PFSK-1 (cell line): ENCODE data around the gene TBRG4.

Experiments used
- FOXP2 ChIP-seq: optimal IDR thresholded peaks from 2 replicates; pipeline ENCODE3; 2011; ENCODE audit warnings: borderline replicate concordance, control low read depth, inconsistent platforms; ENCODE audit not compliant: insufficient read depth; ENCODE audit errors: extremely low read length, extremely low read depth
- POLR2AphosphoS5 ChIP-seq: IDR thresholded peaks from 2 replicates; pipeline ENCODE4 v1.6.1; 2012; ENCODE audit warnings: low read depth, mild to moderate bottlenecking, control low read depth, low read length, moderate library complexity
- REST ChIP-seq, 2 experiments: IDR thresholded peaks; 2 replicates each; pipeline versions ENCODE4 v1.6.1 to v1.8.0; 2011 to 2012; ENCODE audit warnings: low read depth in 2 of 2, low read length in 2 of 2, control low read depth in 1 of 2, inconsistent platforms in 1 of 2, mild to moderate bottlenecking in 1 of 2, moderate library complexity in 1 of 2; ENCODE audit not compliant: insufficient read depth in 1 of 2
- SIN3A ChIP-seq: IDR thresholded peaks from 2 replicates; pipeline ENCODE4 v1.6.1; 2012; ENCODE audit warnings: mild to moderate bottlenecking, low read length, moderate library complexity, borderline replicate concordance; ENCODE audit not compliant: insufficient read depth
- TAF1 ChIP-seq: IDR thresholded peaks from 2 replicates; pipeline ENCODE4 v1.6.1; 2012; ENCODE audit warnings: low read length, control low read depth, borderline replicate concordance; ENCODE audit not compliant: insufficient read depth

TBRG4 gene

GRCh38 chr7:45157653-45158401, 46.3 kb upstream of the TBRG4 start, which contains the start of gene RAMP3:
Gene RAMP3 (plus strand): TSS chr7:45157791. CDS start chr7:45157829, 38 bp downstream.
- TF ChIP-seq REST (IDR thresholded peaks at IDR 0.05; ENCODE audit: insufficient read depth in 1 of 2, low read depth in 2 of 2, low read length in 2 of 2) (no peak), SIN3A (no peak), POLR2AphosphoS5 (no peak), TAF1 (no peak), FOXP2 (no peak)

GRCh38 chr7:45157286-45157652, 45.8 kb upstream of the TBRG4 start:
- TF ChIP-seq POLR2AphosphoS5 (no peak), SIN3A (no peak), REST (IDR thresholded peaks at IDR 0.05; ENCODE audit: insufficient read depth in 1 of 2, low read depth in 2 of 2, low read length in 2 of 2) (no peak), TAF1 (no peak), FOXP2 (no peak)

- TF ChIP-seq POLR2AphosphoS5 (no peak), REST (IDR thresholded peaks at IDR 0.05; ENCODE audit: insufficient read depth in 1 of 2, low read depth in 2 of 2, low read length in 2 of 2) (no peak), SIN3A (no peak), FOXP2 (no peak), TAF1 (no peak)
Measured at GRCh38 chr7:45156516-45157272, 45.2 kb upstream of the TBRG4 start.

GRCh38 chr7:45155941-45156340, 44.4 kb upstream of the TBRG4 start:
- no peak for TF ChIP-seq REST (IDR thresholded peaks at IDR 0.05; ENCODE audit: insufficient read depth in 1 of 2, low read depth in 2 of 2, low read length in 2 of 2)
- TF ChIP-seq SIN3A, result no peak
- TF ChIP-seq TAF1, result no peak
- TF ChIP-seq FOXP2, result no peak
- no peak for TF ChIP-seq POLR2AphosphoS5
